Hematopoietic multipotent progenitor cell treated with erythropoietin and hydrocortisone succinate and interleukin-3 and kit ligand, for 6 days (in vitro differentiated cells): ENCODE data around the gene KRTAP5-11.
A peak's percentile ranks its signal among the peaks of the same experiment; 100 is the strongest.
"Not testable (repeated sequence)": the region's sequence is repeated elsewhere in the genome, so short reads cannot be mapped to it uniquely, and the experiment has no call there.

Experiments used
- DNase-seq: peaks from one replicate; pipeline ENCODE4 v3.0.0-alpha.2; 2015

KRTAP5-11 gene

GRCh38 chr11:71554996-71555395 lies 27.7 kb downstream of the KRTAP5-11 start:
- DNase-seq: no peak

- DNase-seq: peak; percentile 49
Observed at GRCh38 chr11:71551711-71552110, 31.0 kb downstream of the KRTAP5-11 start.

- DNase-seq: no peak
Observed at GRCh38 chr11:71548716-71549151, 33.9 kb downstream of the KRTAP5-11 start.

GRCh38 chr11:71548120-71548519 lies 34.6 kb downstream of the KRTAP5-11 start, which contains the start of gene KRTAP5-9:
Gene KRTAP5-9 (plus strand): TSS chr11:71548420. CDS start chr11:71548658, 238 bp downstream.
- DNase-seq: no peak

- no peak for DNase-seq
Observed at GRCh38 chr11:71545405-71545966, 37.2 kb downstream of the KRTAP5-11 start.

- no peak for DNase-seq
Observed at GRCh38 chr11:71544525-71545214, 38.0 kb downstream of the KRTAP5-11 start.

GRCh38 chr11:71543866-71544265 lies 38.8 kb downstream of the KRTAP5-11 start:
- peak; percentile 61 for DNase-seq

- DNase-seq: no peak
Observed at GRCh38 chr11:71542879-71543777, 39.5 kb downstream of the KRTAP5-11 start.

- DNase-seq: no peak
Observed at GRCh38 chr11:71542382-71542781, 40.3 kb downstream of the KRTAP5-11 start.

GRCh38 chr11:71540521-71541304 lies 42.0 kb downstream of the KRTAP5-11 start:
- not testable (repeated sequence) for DNase-seq

GRCh38 chr11:71539971-71540370 lies 42.7 kb downstream of the KRTAP5-11 start:
- DNase-seq: not testable (repeated sequence)

GRCh38 chr11:71539017-71539416 lies 43.7 kb downstream of the KRTAP5-11 start:
- DNase-seq: no peak

- no peak for DNase-seq
Observed at GRCh38 chr11:71538666-71538990, 44.0 kb downstream of the KRTAP5-11 start.

- not testable (repeated sequence) for DNase-seq
Observed at GRCh38 chr11:71537977-71538665, 44.6 kb downstream of the KRTAP5-11 start, which contains the start of gene KRTAP5-8. Gene KRTAP5-8 (plus strand): TSS chr11:71538025. CDS start chr11:71538056, 31 bp downstream.

GRCh38 chr11:71537537-71537936 lies 45.1 kb downstream of the KRTAP5-11 start:
- DNase-seq: no peak

- DNase-seq: no peak
Observed at GRCh38 chr11:71535825-71536224, 46.9 kb downstream of the KRTAP5-11 start.

- DNase-seq: peak; percentile 82
Observed at GRCh38 chr11:71534711-71535608, 47.7 kb downstream of the KRTAP5-11 start.

- DNase-seq: no peak
Observed at GRCh38 chr11:71532036-71532610, 50.6 kb downstream of the KRTAP5-11 start.
